ENCODE measurements around the gene LCP1. TPM values are rescaled to one million over a fixed set of nuclear protein-coding genes. Genes with fewer than 3 reads are reported as not detected.

The LCP1 gene
- polyA plus RNA-seq, 1 of the 3 experiments (the other 2 are of a cell fraction) = 0.03 TPM

DNA sequence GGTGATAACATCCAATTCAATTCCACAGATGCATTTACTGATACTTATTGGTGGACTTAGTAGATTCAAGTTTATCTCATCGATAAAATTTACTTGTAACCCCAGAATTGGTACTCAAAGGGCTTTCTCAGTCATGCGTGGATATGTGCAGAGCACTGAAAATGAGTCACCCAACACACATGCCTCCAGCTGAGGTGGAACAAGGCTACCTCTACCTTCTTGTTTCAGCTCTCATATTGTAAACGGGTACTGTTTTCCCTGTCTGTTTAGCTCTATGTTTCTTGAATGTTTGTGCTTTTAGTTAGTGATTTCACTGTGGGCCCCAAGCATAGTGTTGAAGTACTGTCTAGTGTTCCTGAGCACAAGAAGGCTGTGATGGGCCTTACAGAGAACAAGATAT is 31.3 kb upstream of the LCP1 start:
- no peaks in the 10 kb centered on the region for H3K36me3 ChIP-seq (replicated peaks in 1 of 2; ENCODE audit: control insufficient read depth in 1 of 2, insufficient read depth in 2 of 2, low read length in 1 of 2)
- H3K9ac ChIP-seq = no peak overlapping the region
- H3K4me1 ChIP-seq (ENCODE audit: control insufficient read depth in 1 of 2, insufficient read depth in 2 of 2, low read depth in 1 of 2, low read length in 1 of 2) = peaks cover 0 to 5% of the 10 kb centered on the region in 2 experiments; a peak in 2 of 4 replicates
- no peak overlapping the region for H3K4me3 ChIP-seq (ENCODE audit: low read depth in 2 of 2, low read length in 1 of 2)
- H3K4me2 ChIP-seq = no peak overlapping the region
- H3K27me3 ChIP-seq (ENCODE audit: insufficient read depth) = no peaks in the 10 kb centered on the region
- no peaks in the 10 kb centered on the region for H4K20me1 ChIP-seq (ENCODE audit: insufficient read depth)
- WGBS (ENCODE audit: low lambda C conversion rate) = 72% methylated on average over 3 of the region's 3 CpGs
- H3K9me3 ChIP-seq = no peaks in the 10 kb centered on the region
- ChIA-PET POLR2A (no interaction called here), CTCF (no interaction called here)
- H2AFZ ChIP-seq (ENCODE audit: low read depth) = no peak overlapping the region
- TF ChIP-seq MXI1 (IDR thresholded peaks at IDR 0.05; ENCODE audit: low read depth, low read length) = no peak
- TF ChIP-seq NFIC (IDR thresholded peaks at IDR 0.05; ENCODE audit: borderline replicate concordance) = no peak
- TF ChIP-seq, protein P1, sequence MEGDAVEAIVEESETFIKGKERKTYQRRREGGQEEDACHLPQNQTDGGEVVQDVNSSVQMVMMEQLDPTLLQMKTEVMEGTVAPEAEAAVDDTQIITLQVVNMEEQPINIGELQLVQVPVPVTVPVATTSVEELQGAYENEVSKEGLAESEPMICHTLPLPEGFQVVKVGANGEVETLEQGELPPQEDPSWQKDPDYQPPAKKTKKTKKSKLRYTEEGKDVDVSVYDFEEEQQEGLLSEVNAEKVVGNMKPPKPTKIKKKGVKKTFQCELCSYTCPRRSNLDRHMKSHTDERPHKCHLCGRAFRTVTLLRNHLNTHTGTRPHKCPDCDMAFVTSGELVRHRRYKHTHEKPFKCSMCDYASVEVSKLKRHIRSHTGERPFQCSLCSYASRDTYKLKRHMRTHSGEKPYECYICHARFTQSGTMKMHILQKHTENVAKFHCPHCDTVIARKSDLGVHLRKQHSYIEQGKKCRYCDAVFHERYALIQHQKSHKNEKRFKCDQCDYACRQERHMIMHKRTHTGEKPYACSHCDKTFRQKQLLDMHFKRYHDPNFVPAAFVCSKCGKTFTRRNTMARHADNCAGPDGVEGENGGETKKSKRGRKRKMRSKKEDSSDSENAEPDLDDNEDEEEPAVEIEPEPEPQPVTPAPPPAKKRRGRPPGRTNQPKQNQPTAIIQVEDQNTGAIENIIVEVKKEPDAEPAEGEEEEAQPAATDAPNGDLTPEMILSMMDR (IDR thresholded peaks at IDR 0.05) = no peak
- no peak for TF ChIP-seq CHD2 (IDR thresholded peaks at IDR 0.05; ENCODE audit: low read length, partially characterized antibody)
- no peak for TF ChIP-seq FOSL2 (IDR thresholded peaks at IDR 0.05; ENCODE audit: borderline replicate concordance, low read depth)
- TF ChIP-seq, protein P2, sequence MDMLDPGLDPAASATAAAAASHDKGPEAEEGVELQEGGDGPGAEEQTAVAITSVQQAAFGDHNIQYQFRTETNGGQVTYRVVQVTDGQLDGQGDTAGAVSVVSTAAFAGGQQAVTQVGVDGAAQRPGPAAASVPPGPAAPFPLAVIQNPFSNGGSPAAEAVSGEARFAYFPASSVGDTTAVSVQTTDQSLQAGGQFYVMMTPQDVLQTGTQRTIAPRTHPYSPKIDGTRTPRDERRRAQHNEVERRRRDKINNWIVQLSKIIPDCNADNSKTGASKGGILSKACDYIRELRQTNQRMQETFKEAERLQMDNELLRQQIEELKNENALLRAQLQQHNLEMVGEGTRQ (IDR thresholded peaks at IDR 0.05; ENCODE audit: borderline replicate concordance, low read depth, low read length) = no peak
- TF ChIP-seq GABPA (IDR thresholded peaks at IDR 0.05; ENCODE audit: low read depth) = no peak
- TF ChIP-seq, protein P3, sequence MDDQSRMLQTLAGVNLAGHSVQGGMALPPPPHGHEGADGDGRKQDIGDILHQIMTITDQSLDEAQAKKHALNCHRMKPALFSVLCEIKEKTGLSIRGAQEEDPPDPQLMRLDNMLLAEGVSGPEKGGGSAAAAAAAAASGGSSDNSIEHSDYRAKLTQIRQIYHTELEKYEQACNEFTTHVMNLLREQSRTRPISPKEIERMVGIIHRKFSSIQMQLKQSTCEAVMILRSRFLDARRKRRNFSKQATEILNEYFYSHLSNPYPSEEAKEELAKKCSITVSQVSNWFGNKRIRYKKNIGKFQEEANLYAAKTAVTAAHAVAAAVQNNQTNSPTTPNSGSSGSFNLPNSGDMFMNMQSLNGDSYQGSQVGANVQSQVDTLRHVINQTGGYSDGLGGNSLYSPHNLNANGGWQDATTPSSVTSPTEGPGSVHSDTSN (IDR thresholded peaks at IDR 0.05) = no peak
- no peak for TF ChIP-seq TAF1 (IDR thresholded peaks at IDR 0.05; ENCODE audit: borderline replicate concordance, low read depth, low read length)
- TF ChIP-seq, protein P4, sequence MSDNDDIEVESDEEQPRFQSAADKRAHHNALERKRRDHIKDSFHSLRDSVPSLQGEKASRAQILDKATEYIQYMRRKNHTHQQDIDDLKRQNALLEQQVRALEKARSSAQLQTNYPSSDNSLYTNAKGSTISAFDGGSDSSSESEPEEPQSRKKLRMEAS (IDR thresholded peaks at IDR 0.05; ENCODE audit: low read depth) = no peak
- no peak for TF ChIP-seq RAD21 (IDR thresholded peaks at IDR 0.05; ENCODE audit: low read length)
- TF ChIP-seq, protein P5, sequence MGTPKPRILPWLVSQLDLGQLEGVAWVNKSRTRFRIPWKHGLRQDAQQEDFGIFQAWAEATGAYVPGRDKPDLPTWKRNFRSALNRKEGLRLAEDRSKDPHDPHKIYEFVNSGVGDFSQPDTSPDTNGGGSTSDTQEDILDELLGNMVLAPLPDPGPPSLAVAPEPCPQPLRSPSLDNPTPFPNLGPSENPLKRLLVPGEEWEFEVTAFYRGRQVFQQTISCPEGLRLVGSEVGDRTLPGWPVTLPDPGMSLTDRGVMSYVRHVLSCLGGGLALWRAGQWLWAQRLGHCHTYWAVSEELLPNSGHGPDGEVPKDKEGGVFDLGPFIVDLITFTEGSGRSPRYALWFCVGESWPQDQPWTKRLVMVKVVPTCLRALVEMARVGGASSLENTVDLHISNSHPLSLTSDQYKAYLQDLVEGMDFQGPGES (IDR thresholded peaks at IDR 0.05; ENCODE audit: low read depth, low read length) = no peak
- TF ChIP-seq RFX5 (IDR thresholded peaks at IDR 0.05; ENCODE audit: low read length) = no peak
- TF ChIP-seq JUND (IDR thresholded peaks at IDR 0.05) = no peak
- TF ChIP-seq RXRA (IDR thresholded peaks at IDR 0.05; ENCODE audit: borderline replicate concordance, low read depth) = no peak
- H3K27ac ChIP-seq (ENCODE audit: low read depth in 2 of 2, low read length in 1 of 2) = no peak overlapping the region
- no peaks in the 10 kb centered on the region for H3K9me2 ChIP-seq
- DNase-seq = no peak
- no peaks in the 10 kb centered on the region for H3F3A ChIP-seq (replicated peaks; ENCODE audit: insufficient read depth)
- no peaks in the 10 kb centered on the region for H3K79me2 ChIP-seq (ENCODE audit: insufficient read depth)
